ENCODE data around the gene SLFNL1. TPM values are rescaled to one million over a fixed set of nuclear protein-coding genes. Genes with fewer than 3 reads are reported as not detected.

Gene SLFNL1
- polyA plus RNA-seq, 4 donors: 0.36 to 1.1 (median 0.42) TPM

- no peak for DNase-seq (ENCODE audit: low read depth in 4 of 4, low spot score in 3 of 4)
Measured at GRCh38 chr1:41020654-41021053, 871 bp downstream of the SLFNL1 start.

- DNase-seq (ENCODE audit: low read depth in 4 of 4, low spot score in 3 of 4): no peak
Measured at GRCh38 chr1:41020109-41020576, 1.4 kb downstream of the SLFNL1 start.

GRCh38 chr1:41019353-41019745 lies 2.2 kb downstream of the SLFNL1 start:
- no peak for DNase-seq (ENCODE audit: low read depth in 4 of 4, low spot score in 3 of 4)

GRCh38 chr1:41018018-41018410 lies 3.5 kb downstream of the SLFNL1 start:
- no peak for DNase-seq (ENCODE audit: low read depth in 4 of 4, low spot score in 3 of 4)

- no peak for DNase-seq (ENCODE audit: low read depth in 4 of 4, low spot score in 3 of 4)
Measured at GRCh38 chr1:41017141-41018017, 4.1 kb downstream of the SLFNL1 start.

GRCh38 chr1:41015897-41016470 lies 5.5 kb downstream of the SLFNL1 start:
- no peak for DNase-seq (ENCODE audit: low read depth in 4 of 4, low spot score in 3 of 4)

- no peak for DNase-seq (ENCODE audit: low read depth in 4 of 4, low spot score in 3 of 4)
Measured at GRCh38 chr1:41015281-41015896, 6.1 kb downstream of the SLFNL1 start.

- DNase-seq (ENCODE audit: low read depth in 4 of 4, low spot score in 3 of 4): no peak
Measured at GRCh38 chr1:41014871-41015270, 6.7 kb downstream of the SLFNL1 start.

- DNase-seq (ENCODE audit: low read depth in 4 of 4, low spot score in 3 of 4): no peak
Measured at GRCh38 chr1:41013796-41014195, 7.7 kb downstream of the SLFNL1 start.

- DNase-seq (ENCODE audit: low read depth in 4 of 4, low spot score in 3 of 4): no peak
Measured at GRCh38 chr1:41013024-41013423, 8.5 kb downstream of the SLFNL1 start.

GRCh38 chr1:41010345-41010744 lies 11.2 kb downstream of the SLFNL1 start:
- no peak for DNase-seq (ENCODE audit: low read depth in 4 of 4, low spot score in 3 of 4)

- no peak for DNase-seq (ENCODE audit: low read depth in 4 of 4, low spot score in 3 of 4)
Measured at GRCh38 chr1:41009466-41009865, 12.1 kb downstream of the SLFNL1 start.

- no peak for DNase-seq (ENCODE audit: low read depth in 4 of 4, low spot score in 3 of 4)
Measured at GRCh38 chr1:41006942-41007865, 14.3 kb downstream of the SLFNL1 start.

GRCh38 chr1:41005876-41006275 lies 15.6 kb downstream of the SLFNL1 start:
- DNase-seq (ENCODE audit: low read depth in 4 of 4, low spot score in 3 of 4): no peak

GRCh38 chr1:41003640-41004220 lies 17.8 kb downstream of the SLFNL1 start:
- peak; percentile 60 to 75 (median 66) for DNase-seq (ENCODE audit: low read depth in 4 of 4, low spot score in 3 of 4)

- no peak for DNase-seq (ENCODE audit: low read depth in 4 of 4, low spot score in 3 of 4)
Measured at GRCh38 chr1:41003127-41003639, 18.3 kb downstream of the SLFNL1 start.

GRCh38 chr1:40998668-40999067 lies 22.9 kb downstream of the SLFNL1 start:
- DNase-seq (ENCODE audit: low read depth in 4 of 4, low spot score in 3 of 4): no peak

- DNase-seq (ENCODE audit: low read depth in 4 of 4, low spot score in 3 of 4): no peak
Measured at GRCh38 chr1:40997096-40997495, 24.4 kb downstream of the SLFNL1 start.

GRCh38 chr1:40989066-40989465 lies 32.5 kb downstream of the SLFNL1 start:
- DNase-seq (ENCODE audit: low read depth in 4 of 4, low spot score in 3 of 4): no peak

GRCh38 chr1:40988280-40988679 lies 33.2 kb downstream of the SLFNL1 start:
- DNase-seq (ENCODE audit: low read depth in 4 of 4, low spot score in 3 of 4): no peak
